HG03175 (cell line): ENCODE measurements around the gene B3GALT6.

Experiments
- ATAC-seq: cut with Tn5 transposase; IDR thresholded peaks from one replicate; pipeline ENCODE4 v1.9.1; 2021; ENCODE audit warnings: mild to moderate bottlenecking, moderate library complexity; ENCODE audit not compliant: unreplicated experiment

Gene B3GALT6

GRCh38 chr1:1230656-1231399, 1.2 kb upstream of the B3GALT6 start:
- no peak for ATAC-seq

GRCh38 chr1:1231400-1232207, 433 bp upstream of the B3GALT6 start, which contains the start of gene SDF4:
SDF4 (minus strand) TSS chr1:1232001; CDS start chr1:1228772, 3,229 bp downstream.
- peak; percentile 94 for ATAC-seq

GRCh38 chr1:1232796-1233566, 944 bp downstream of the B3GALT6 start:
- ATAC-seq, result no peak

- no peak for ATAC-seq
Measured at GRCh38 chr1:1233567-1233892, 1.5 kb downstream of the B3GALT6 start.

- no peak for ATAC-seq
Measured at GRCh38 chr1:1234180-1234808, 2.3 kb downstream of the B3GALT6 start.

- ATAC-seq, result no peak
Measured at GRCh38 chr1:1235016-1235744, 3.1 kb downstream of the B3GALT6 start.

GRCh38 chr1:1236176-1236763, 4.2 kb downstream of the B3GALT6 start:
- ATAC-seq, result no peak

GRCh38 chr1:1236945-1237873, 5.2 kb downstream of the B3GALT6 start:
- ATAC-seq, result no peak

- no peak for ATAC-seq
Measured at GRCh38 chr1:1237874-1238701, 6.1 kb downstream of the B3GALT6 start.

- ATAC-seq, result no peak
Measured at GRCh38 chr1:1238702-1239178, 6.7 kb downstream of the B3GALT6 start.

GRCh38 chr1:1239227-1239613, 7.2 kb downstream of the B3GALT6 start:
- ATAC-seq, result no peak

GRCh38 chr1:1239614-1240347, 7.7 kb downstream of the B3GALT6 start:
- no peak for ATAC-seq

GRCh38 chr1:1240348-1240732, 8.3 kb downstream of the B3GALT6 start:
- no peak for ATAC-seq

- ATAC-seq, result no peak
Measured at GRCh38 chr1:1240822-1241587, 9.0 kb downstream of the B3GALT6 start.

GRCh38 chr1:1241588-1242219, 9.7 kb downstream of the B3GALT6 start:
- ATAC-seq, result no peak
